Body of pancreas (tissue), 4 donors: ENCODE data around the gene AGPS.

ENCODE experiments used
- POLR2A ChIP-seq, 3 donors: fragments of 450-650 bp; IDR thresholded peaks; one replicate each; pipeline ENCODE4 v1.6.1; 2016; ENCODE audit warnings: antibody characterized with exemption in 3 of 3, mild to moderate bottlenecking in 2 of 3
- TF ChIP-seq, protein P1 (sequence below), 7 experiments: fragments of 450-650 bp in 4 of 7; fragments of 200-600 bp in 3 of 7; sonication (generic) in 3 of 7; IDR thresholded peaks; one replicate each; pipeline ENCODE4 v1.5.1; 2016 to 2019; ENCODE audit warnings: antibody characterized with exemption in 7 of 7

GRCh38 chr2:177579486-177580036 lies 187.0 kb downstream of the AGPS start:
- TF ChIP-seq, protein P1, sequence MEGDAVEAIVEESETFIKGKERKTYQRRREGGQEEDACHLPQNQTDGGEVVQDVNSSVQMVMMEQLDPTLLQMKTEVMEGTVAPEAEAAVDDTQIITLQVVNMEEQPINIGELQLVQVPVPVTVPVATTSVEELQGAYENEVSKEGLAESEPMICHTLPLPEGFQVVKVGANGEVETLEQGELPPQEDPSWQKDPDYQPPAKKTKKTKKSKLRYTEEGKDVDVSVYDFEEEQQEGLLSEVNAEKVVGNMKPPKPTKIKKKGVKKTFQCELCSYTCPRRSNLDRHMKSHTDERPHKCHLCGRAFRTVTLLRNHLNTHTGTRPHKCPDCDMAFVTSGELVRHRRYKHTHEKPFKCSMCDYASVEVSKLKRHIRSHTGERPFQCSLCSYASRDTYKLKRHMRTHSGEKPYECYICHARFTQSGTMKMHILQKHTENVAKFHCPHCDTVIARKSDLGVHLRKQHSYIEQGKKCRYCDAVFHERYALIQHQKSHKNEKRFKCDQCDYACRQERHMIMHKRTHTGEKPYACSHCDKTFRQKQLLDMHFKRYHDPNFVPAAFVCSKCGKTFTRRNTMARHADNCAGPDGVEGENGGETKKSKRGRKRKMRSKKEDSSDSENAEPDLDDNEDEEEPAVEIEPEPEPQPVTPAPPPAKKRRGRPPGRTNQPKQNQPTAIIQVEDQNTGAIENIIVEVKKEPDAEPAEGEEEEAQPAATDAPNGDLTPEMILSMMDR (IDR thresholded peaks at IDR 0.05) = no peak
- TF ChIP-seq POLR2A (IDR thresholded peaks at IDR 0.05) = no peak
